A549 (cell line): ENCODE data around the gene AFF3. TPM values are rescaled to one million over a fixed set of nuclear protein-coding genes. Genes with fewer than 3 reads are reported as not detected.
A peak's percentile ranks its signal among the peaks of the same experiment; 100 is the strongest.

Experiments
- ATAC-seq, 2 experiments: fragments of 200-7000 bp in 1 of 2; fragments of >200 bp in 1 of 2; cut with Nextera tagmentation in 1 of 2; cut with Tn5 transposase in 1 of 2; 3 replicates each; pipeline versions ENCODE4 v1.8.0 to v1.9.1; 2018 to 2020; ENCODE audit warnings: mild to moderate bottlenecking in 1 of 2, moderate library complexity in 1 of 2
- CTCF ChIA-PET: fragments of 300-600 bp; sonication (Branson Sonifier 250); formaldehyde crosslinking; extraction: SDS; loops from one replicate; lab custom pipeline; 2021; ENCODE audit warnings: antibody characterized with exemption, inconsistent platforms; lab: Yijun Ruan, JAX
- POLR2A ChIA-PET: fragments of 350-600 bp; formaldehyde crosslinking; extraction: SDS; loops from one replicate; lab custom pipeline; 2021; ENCODE audit warnings: antibody characterized with exemption, inconsistent platforms; lab: Yijun Ruan, JAX
- DNase-seq, 2 experiments: peaks; one replicate each; pipeline versions ENCODE4 v3.0.0 to v3.0.0-alpha.2; 2011 to 2016; ENCODE audit warnings: low read depth in 1 of 2, low spot score in 1 of 2
- FAIRE-seq: peaks from 2 replicates; lab custom pipeline; 2011; peaks lifted over from hg19 to GRCh38; lab: Jason Lieb, UNC
- H3K27ac ChIP-seq, 2 experiments: fragments of >200 bp; sonication (Bioruptor Twin); formaldehyde crosslinking; 3 replicates each; pipeline ENCODE4 v1.5.1; 2016 to 2017
- H3K4me1 ChIP-seq: fragments of >200 bp; sonication (Bioruptor Twin); formaldehyde crosslinking; 3 replicates; pipeline ENCODE4 v1.6.1; 2016
- H3K4me2 ChIP-seq: fragments of >200 bp; sonication (Bioruptor Twin); formaldehyde crosslinking; 3 replicates; pipeline ENCODE4 v1.6.1; 2016
- H3K4me3 ChIP-seq: fragments of >200 bp; sonication (Bioruptor Twin); formaldehyde crosslinking; 3 replicates; pipeline ENCODE4 v1.5.1; 2016
- H3K9me3 ChIP-seq: fragments of >200 bp; sonication (Bioruptor Twin); formaldehyde crosslinking; 3 replicates; pipeline ENCODE4 v1.6.1; 2016
- ATOH8 ChIP-seq: fragments of 250-450 bp; sonication (Bioruptor Pico); IDR thresholded peaks from 2 replicates; pipeline ENCODE4 v1.5.0; 2020; ENCODE audit warnings: low read depth, mild to moderate bottlenecking, moderate library complexity
- CBX2 ChIP-seq: fragments of 200-600 bp; sonication (generic); IDR thresholded peaks from 2 replicates; pipeline ENCODE4 v1.6.1; 2016; ENCODE audit warnings: low read depth, mild to moderate bottlenecking, borderline replicate concordance
- CBX8 ChIP-seq: fragments of 200-600 bp; sonication (generic); IDR thresholded peaks from 2 replicates; pipeline ENCODE4 v1.6.1; 2016
- CHD2 ChIP-seq: fragments of 150-350 bp; IDR thresholded peaks from 2 replicates; pipeline ENCODE4 v1.6.1; 2014; ENCODE audit warnings: low read length; ENCODE audit not compliant: partially characterized antibody
- ELK1 ChIP-seq: fragments of 150-350 bp; IDR thresholded peaks from 2 replicates; pipeline ENCODE4 v1.6.1; 2014; ENCODE audit warnings: low read depth, mild to moderate bottlenecking, low read length
- FOSL2 ChIP-seq, 2 experiments: fragments of 450-650 bp in 1 of 2; fragments of >200 bp in 1 of 2; sonication (Bioruptor Twin) in 1 of 2; formaldehyde crosslinking; IDR thresholded peaks; 2 replicates each; pipeline versions ENCODE4 v1.5.0 to v1.6.1; 2016 to 2020; ENCODE audit warnings: mild to moderate bottlenecking in 1 of 2, moderate library complexity in 1 of 2
- HEYL ChIP-seq: fragments of 250-450 bp; sonication (Bioruptor Pico); IDR thresholded peaks from 2 replicates; pipeline ENCODE4 v1.8.0; 2021; ENCODE audit warnings: mild to moderate bottlenecking, moderate library complexity
- HMGXB4 ChIP-seq: fragments of 250-450 bp; sonication (Bioruptor Pico); IDR thresholded peaks from 2 replicates; pipeline ENCODE4 v1.5.0; 2021; ENCODE audit warnings: mild to moderate bottlenecking, moderate library complexity, borderline replicate concordance
- JUN ChIP-seq, 2 experiments: fragments of >200 bp; sonication (Bioruptor Twin); formaldehyde crosslinking; IDR thresholded peaks; 2 replicates in 1 of 2; 3 replicates in 1 of 2; pipeline ENCODE4 v1.6.1; 2016 to 2017
- JUNB ChIP-seq: fragments of >200 bp; sonication (Bioruptor Twin); formaldehyde crosslinking; IDR thresholded peaks from 2 replicates; pipeline ENCODE4 v1.6.1; 2016
- KDM1A ChIP-seq: fragments of 200-600 bp; sonication (generic); IDR thresholded peaks from 2 replicates; pipeline ENCODE4 v1.6.1; 2016; ENCODE audit warnings: low read depth, mild to moderate bottlenecking
- MAFK ChIP-seq: fragments of 450-650 bp; IDR thresholded peaks from 2 replicates; pipeline ENCODE4 v1.6.1; 2014; ENCODE audit not compliant: partially characterized antibody
- MAZ ChIP-seq: fragments of 150-350 bp; IDR thresholded peaks from 2 replicates; pipeline ENCODE4 v1.6.1; 2014; ENCODE audit warnings: antibody characterized with exemption, low read depth, low read length, borderline replicate concordance
- NFE2L2 ChIP-seq: fragments of 150-350 bp; conservative IDR thresholded peaks from 2 replicates; pipeline ENCODE4 v1.6.1; 2014; ENCODE audit warnings: low read length
- PHF8 ChIP-seq: fragments of 200-600 bp; sonication (generic); IDR thresholded peaks from 2 replicates; pipeline ENCODE4 v1.6.1; 2016; ENCODE audit warnings: low read depth, mild to moderate bottlenecking, antibody characterized with exemption, moderate library complexity, borderline replicate concordance
- POLR2AphosphoS2 ChIP-seq: conservative IDR thresholded peaks from 2 replicates; pipeline ENCODE4 v1.6.1; 2012; ENCODE audit warnings: low read length, improper control_type of control experiment, inconsistent platforms
- RARB ChIP-seq: fragments of 250-450 bp; sonication (Bioruptor Pico); IDR thresholded peaks from 2 replicates; pipeline ENCODE4 v1.8.0; 2021; ENCODE audit warnings: mild to moderate bottlenecking, moderate library complexity
- ZFP36 ChIP-seq: fragments of 450-650 bp; IDR thresholded peaks from 2 replicates; pipeline ENCODE4 v1.6.1; 2014; ENCODE audit warnings: borderline replicate concordance; ENCODE audit not compliant: partially characterized antibody
- ZSCAN20 ChIP-seq: fragments of 250-450 bp; sonication (Bioruptor Pico); IDR thresholded peaks from 2 replicates; pipeline ENCODE4 v1.8.0; 2022; ENCODE audit warnings: mild to moderate bottlenecking, moderate library complexity
- WGBS: methylation state at CpG from one replicate; pipeline ENCODE4 v1.1.6; 2017; ENCODE audit errors: missing lambda C conversion rate; 5-methylcytosine and 5-hydroxymethylcytosine counted together
- polyA plus RNA-seq, 4 experiments: library from polyadenylated mRNA; depleted of rRNA in 3 of 4; stranded (reverse); fragments of >200 nt; fragmentation: RNase III in 1 of 4; extraction: RNeasy Plus Mini Kit Qiagen cat#74134 plus additional on column Dnase treatment in 1 of 4; gene quantifications; 2 replicates in 3 of 4; 3 replicates in 1 of 4; pipeline ENCODE4 v1.2.3, GENCODE V29; 2011 to 2017

Gene AFF3
- polyA plus RNA-seq, 2 of the 4 experiments (the other 2 are of a cell fraction) = not detected

GRCh38 chr2:99743146-99743545 lies 399.2 kb downstream of the AFF3 start (continued):
- TF ChIP-seq ELK1 = no peak
- no peak for TF ChIP-seq ZSCAN20 (CRISPR knock-in tag)
- TF ChIP-seq CHD2 = no peak
- TF ChIP-seq CBX2 = no peak
- TF ChIP-seq JUN (IDR thresholded peaks at IDR 0.05) = no peak

- no peak overlapping the region for H3K4me3 ChIP-seq
- ChIA-PET CTCF (interaction anchor here (0.6 kb wide), 1 partner anchor 1258 kb away, joined by 3 read pairs; no protein-coding TSS in a partner anchor), POLR2A (no interaction called here)
- DNase-seq (no peak), ATAC-seq (no peak), FAIRE-seq (no peak)
- 59% methylated on average over 1 of the region's 1 CpG for WGBS
- no peak overlapping the region for H3K27ac ChIP-seq
- H3K9me3 ChIP-seq = no peaks in the 10 kb centered on the region
- TF ChIP-seq CHD2 (no peak), HEYL (CRISPR knock-in tag) (no peak)
- no peak overlapping the region for H3K4me2 ChIP-seq
- no peaks in the 10 kb centered on the region for H3K4me1 ChIP-seq
These were observed 404.9 kb downstream of the AFF3 start for GRCh38 chr2:99737537-99737936.

- H3K9me3 ChIP-seq = no peaks in the 10 kb centered on the region
These were observed 406.6 kb downstream of the AFF3 start for GRCh38 chr2:99735753-99736152.

More at GRCh38 chr2:99735753-99736152, 406.6 kb downstream of the AFF3 start:
- ChIA-PET CTCF (interaction anchor here (0.7 kb wide), 1 partner anchor 32 kb away, joined by 3 read pairs; no protein-coding TSS in a partner anchor), POLR2A (no interaction called here)
- ATAC-seq = no peak
- DNase-seq = no peak
- Histone ChIP-seq H3K4me2 (peak overlapping the region; percentile 58), H3K27ac (no peak overlapping the region), H3K4me3 (no peak overlapping the region), H3K4me1 (no peaks in the 10 kb centered on the region)
- WGBS = 17% methylated on average over 1 of the region's 1 CpG
- FAIRE-seq = no peak
- TF ChIP-seq JUNB (no peak), FOSL2 (IDR thresholded peaks at IDR 0.05) (no peak), FOSL2 (CRISPR knock-in tag; IDR thresholded peaks at IDR 0.05) (no peak), HMGXB4 (CRISPR knock-in tag) (no peak), ATOH8 (no peak), MAZ (no peak), NFE2L2 (no peak), KDM1A (no peak), ELK1 (no peak), MAFK (no peak), POLR2AphosphoS2 (no peak), RARB (CRISPR knock-in tag) (no peak), CBX8 (no peak), ZFP36 (no peak), PHF8 (no peak)
